Measurements from ENCODE around the gene OR11A1. TPM values are rescaled to one million over a fixed set of nuclear protein-coding genes. Genes with fewer than 3 reads are reported as not detected.

Gene OR11A1
- total RNA-seq, 1 donor from 2014 or later, result not detected

- TF ChIP-seq CTCF (IDR thresholded peaks at IDR 0.05; ENCODE audit: insufficient read depth, low read depth, low read length), result no peak
- TF ChIP-seq EZH2 (IDR thresholded peaks at IDR 0.05; ENCODE audit: insufficient read depth, low read length), result no peak
- Mint-ChIP-seq H3K9me3 (ENCODE audit: unreplicated experiment) (peaks cover 5% of the 10 kb centered on the region), H3K27ac (ENCODE audit: unreplicated experiment) (no peak within 1 kb of the TSS), H3K4me3 (ENCODE audit: unreplicated experiment) (no peak within 1 kb of the TSS), H3K27me3 (ENCODE audit: low read depth, unreplicated experiment) (peaks cover 4% of the 10 kb centered on the region), H3K4me1 (ENCODE audit: low read depth, unreplicated experiment) (peaks cover 7% of the 10 kb centered on the region), H3K36me3 (ENCODE audit: low read depth, unreplicated experiment) (peaks cover 1% of the 10 kb centered on the region)
- H3K4me3 ChIP-seq (ENCODE audit: insufficient read depth, low read depth, low read length), result no peak within 1 kb of the TSS
- FAIRE-seq (no peak), DNase-seq (ENCODE audit: low read depth) (no peak)
- H3K9me3 ChIP-seq (ENCODE audit: insufficient read depth, low read depth, low read length), result peaks cover 5% of the 10 kb centered on the region
- peaks cover 3% of the 10 kb centered on the region for H3K4me1 ChIP-seq (ENCODE audit: insufficient read depth, low read length)
- no peak within 1 kb of the TSS for H3K27ac ChIP-seq (ENCODE audit: low read depth, low read length)
- no peaks in the 10 kb centered on the region for H3K36me3 ChIP-seq (ENCODE audit: insufficient read depth, low read length)
- no peak within 1 kb of the TSS for H3K9ac ChIP-seq (ENCODE audit: low read length)
- H3K27me3 ChIP-seq (ENCODE audit: insufficient read depth, low read length), result no peaks in the 10 kb centered on the region
- H3K4me2 ChIP-seq (ENCODE audit: low read length), result no peak within 1 kb of the TSS
- H2AFZ ChIP-seq (ENCODE audit: low read depth, low read length), result no peak within 1 kb of the TSS
- no peaks in the 10 kb centered on the region for H3K79me2 ChIP-seq (ENCODE audit: insufficient read depth, low read length)
- no peaks in the 10 kb centered on the region for H4K20me1 ChIP-seq (ENCODE audit: insufficient read depth, low read length)
These were observed 30.8 kb upstream of the OR11A1 start, which contains the start of gene MAS1L for GRCh38 chr6:29487660-29488059. Gene MAS1L (minus strand): TSS chr6:29487956. CDS start chr6:29487902, 54 bp downstream.

DNA sequence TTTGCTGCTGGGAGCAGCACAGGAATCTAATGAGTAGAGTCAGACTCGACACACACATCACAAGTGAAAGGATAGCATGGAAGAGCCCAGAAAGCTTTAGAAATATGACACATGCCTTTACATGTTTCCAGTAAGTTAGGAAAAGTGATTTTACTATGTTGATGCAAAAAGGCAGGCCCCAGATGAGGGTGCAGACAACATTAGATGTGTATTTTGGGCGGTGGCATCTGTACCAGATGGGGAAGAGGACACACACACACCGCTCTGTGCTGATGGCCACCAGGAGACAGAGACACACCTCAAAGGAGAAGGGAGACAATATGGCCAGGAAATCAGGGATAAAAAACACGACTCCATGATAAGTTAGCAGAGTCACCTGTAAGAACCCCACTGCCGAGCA is 30.3 kb upstream of the OR11A1 start:
- FAIRE-seq, result no peak
- no peak overlapping the region for H3K27ac ChIP-seq (ENCODE audit: low read depth, low read length)
- TF ChIP-seq EZH2 (IDR thresholded peaks at IDR 0.05; ENCODE audit: insufficient read depth, low read length) (no peak), CTCF (IDR thresholded peaks at IDR 0.05; ENCODE audit: insufficient read depth, low read depth, low read length) (no peak)

DNA sequence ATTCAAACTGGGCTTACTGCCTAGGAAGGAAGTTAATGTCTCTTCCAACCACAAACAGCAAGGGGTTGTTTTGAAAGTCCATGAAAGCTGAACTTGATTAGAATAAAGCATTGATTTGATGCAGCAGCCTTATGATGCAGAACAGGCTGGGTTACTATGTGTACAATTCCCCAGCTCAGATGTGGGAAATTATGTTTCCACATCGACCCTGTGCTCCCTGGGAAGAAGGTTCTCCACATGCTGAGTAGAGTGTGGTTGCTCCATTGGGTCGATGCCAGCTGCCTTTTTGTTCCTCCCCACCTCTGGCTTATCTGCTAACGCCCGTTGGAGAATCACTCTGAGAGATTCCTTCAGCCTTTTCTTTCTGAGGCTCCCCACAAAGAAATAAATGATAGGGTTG is 29.7 kb upstream of the OR11A1 start:
- no peak overlapping the region for H3K9ac ChIP-seq (ENCODE audit: low read length)
- H3K9me3 ChIP-seq (ENCODE audit: insufficient read depth, low read depth, low read length), result peaks cover 5% of the 10 kb centered on the region
- TF ChIP-seq EZH2 (IDR thresholded peaks at IDR 0.05; ENCODE audit: insufficient read depth, low read length), result no peak
- TF ChIP-seq CTCF (IDR thresholded peaks at IDR 0.05; ENCODE audit: insufficient read depth, low read depth, low read length), result no peak
- H3K27me3 Mint-ChIP-seq (ENCODE audit: low read depth, unreplicated experiment), result peaks cover 4% of the 10 kb centered on the region
- FAIRE-seq (no peak), DNase-seq (ENCODE audit: low read depth) (no peak)
- no peak overlapping the region for H2AFZ ChIP-seq (ENCODE audit: low read depth, low read length)
- no peaks in the 10 kb centered on the region for H3K27me3 ChIP-seq (ENCODE audit: insufficient read depth, low read length)
- no peak overlapping the region for H3K4me3 Mint-ChIP-seq (ENCODE audit: unreplicated experiment)
- H3K4me1 ChIP-seq (ENCODE audit: insufficient read depth, low read length), result peaks cover 3% of the 10 kb centered on the region
- peaks cover 6% of the 10 kb centered on the region for H3K9me3 Mint-ChIP-seq (ENCODE audit: unreplicated experiment)
- no peaks in the 10 kb centered on the region for H3K79me2 ChIP-seq (ENCODE audit: insufficient read depth, low read length)
- H3K4me2 ChIP-seq (ENCODE audit: low read length), result no peak overlapping the region
- peaks cover 2% of the 10 kb centered on the region for H3K4me1 Mint-ChIP-seq (ENCODE audit: low read depth, unreplicated experiment)
- no peak overlapping the region for H3K27ac Mint-ChIP-seq (ENCODE audit: unreplicated experiment)
- no peaks in the 10 kb centered on the region for H3K36me3 ChIP-seq (ENCODE audit: insufficient read depth, low read length)
- no peak overlapping the region for H3K4me3 ChIP-seq (ENCODE audit: insufficient read depth, low read depth, low read length)
- H3K27ac ChIP-seq (ENCODE audit: low read depth, low read length), result no peak overlapping the region
- H3K36me3 Mint-ChIP-seq (ENCODE audit: low read depth, unreplicated experiment), result no peaks in the 10 kb centered on the region
- H4K20me1 ChIP-seq (ENCODE audit: insufficient read depth, low read length), result no peaks in the 10 kb centered on the region

More for the DNA sequence above, 30.3 kb upstream of the OR11A1 start:
- Mint-ChIP-seq H3K4me1 (ENCODE audit: low read depth, unreplicated experiment) (peaks cover 3% of the 10 kb centered on the region), H3K27ac (ENCODE audit: unreplicated experiment) (no peak overlapping the region), H3K36me3 (ENCODE audit: low read depth, unreplicated experiment) (no peaks in the 10 kb centered on the region), H3K4me3 (ENCODE audit: unreplicated experiment) (no peak overlapping the region), H3K27me3 (ENCODE audit: low read depth, unreplicated experiment) (peaks cover 4% of the 10 kb centered on the region), H3K9me3 (ENCODE audit: unreplicated experiment) (peaks cover 5% of the 10 kb centered on the region)
- Histone ChIP-seq H3K4me2 (ENCODE audit: low read length) (no peak overlapping the region), H2AFZ (ENCODE audit: low read depth, low read length) (no peak overlapping the region), H3K79me2 (ENCODE audit: insufficient read depth, low read length) (no peaks in the 10 kb centered on the region), H4K20me1 (ENCODE audit: insufficient read depth, low read length) (no peaks in the 10 kb centered on the region), H3K27me3 (ENCODE audit: insufficient read depth, low read length) (no peaks in the 10 kb centered on the region), H3K9ac (ENCODE audit: low read length) (no peak overlapping the region), H3K4me1 (ENCODE audit: insufficient read depth, low read length) (peaks cover 3% of the 10 kb centered on the region), H3K4me3 (ENCODE audit: insufficient read depth, low read depth, low read length) (no peak overlapping the region), H3K9me3 (ENCODE audit: insufficient read depth, low read depth, low read length) (peaks cover 5% of the 10 kb centered on the region), H3K36me3 (ENCODE audit: insufficient read depth, low read length) (no peaks in the 10 kb centered on the region)
- no peak for DNase-seq (ENCODE audit: low read depth)

Data from astrocyte (in vitro differentiated cells and primary cell).